GM10847 (cell line): ENCODE results near the gene CYP11A1.

Source experiments
- POLR2A ChIP-seq: IDR thresholded peaks from 2 replicates; pipeline ENCODE4 v1.6.1; 2011; ENCODE audit not compliant: insufficient read length; ENCODE audit errors: extremely low read depth

The CYP11A1 gene

GRCh38 chr15:74367296-74367854 is at the start of gene CYP11A1:
CYP11A1 (minus strand) TSS chr15:74367646; CDS start chr15:74367585, 61 bp downstream.
- no peak for TF ChIP-seq POLR2A

DNA sequence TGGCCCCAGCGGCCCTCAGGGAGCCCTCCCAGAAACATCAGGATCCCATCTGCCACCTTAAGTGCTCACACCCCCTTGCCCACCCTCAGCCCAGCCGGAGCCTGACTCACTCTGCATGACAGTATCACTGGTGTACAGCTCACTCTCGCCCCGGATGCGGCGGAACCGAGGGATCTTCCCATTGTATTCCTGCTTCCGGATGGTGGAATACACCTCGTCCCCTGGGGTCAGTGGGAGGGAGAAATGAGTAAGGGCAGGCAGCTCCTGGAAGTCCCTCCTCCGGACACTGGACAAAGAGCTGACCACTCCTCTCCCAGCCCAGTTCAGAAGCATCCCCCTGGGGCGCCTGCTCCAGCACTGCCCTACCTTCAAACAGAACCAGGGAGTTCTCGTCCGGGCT is 49.8 kb upstream of the CYP11A1 start:
- TF ChIP-seq POLR2A: no peak

- peak; percentile 33 for TF ChIP-seq POLR2A
Measured at GRCh38 chr15:74415966-74416916, 48.8 kb upstream of the CYP11A1 start.

DNA sequence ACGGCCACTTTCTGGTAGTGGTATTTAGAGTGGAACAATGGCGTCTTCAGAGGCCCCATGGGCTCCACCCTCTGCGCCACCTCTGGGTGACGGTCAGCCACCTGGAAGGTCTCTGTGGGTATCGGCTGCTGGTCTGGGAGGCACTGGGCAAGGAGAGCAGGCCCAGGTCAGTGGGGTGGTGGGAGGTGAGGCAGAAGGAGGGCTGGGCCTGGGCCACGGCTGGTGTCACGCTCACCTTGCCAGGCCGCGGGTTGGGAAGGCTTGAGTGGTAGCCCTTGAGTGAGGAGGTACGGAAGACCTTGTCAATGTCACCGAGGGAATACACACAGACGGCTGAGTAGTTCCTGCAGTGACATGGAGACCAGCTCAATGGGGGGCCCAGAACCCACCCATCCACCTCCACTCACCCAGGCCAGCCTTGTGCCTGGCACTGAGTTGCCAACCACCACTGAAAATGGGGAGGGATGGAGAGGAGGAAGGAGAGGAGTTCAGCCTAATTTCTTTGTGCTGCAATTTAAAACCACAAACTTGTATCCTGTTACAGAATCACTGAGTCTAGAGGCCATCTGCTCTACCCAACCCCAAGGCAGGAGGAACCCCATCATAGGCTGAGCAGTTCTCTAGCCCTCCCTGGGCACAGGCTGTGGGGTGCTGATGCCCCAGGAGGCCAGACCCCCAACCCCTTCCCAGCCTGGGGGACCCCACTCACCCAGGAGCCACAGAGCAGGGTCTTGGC is 47.3 kb upstream of the CYP11A1 start:
- TF ChIP-seq POLR2A: no peak

GRCh38 chr15:74414081-74414580 is 46.7 kb upstream of the CYP11A1 start:
- no peak for TF ChIP-seq POLR2A

DNA sequence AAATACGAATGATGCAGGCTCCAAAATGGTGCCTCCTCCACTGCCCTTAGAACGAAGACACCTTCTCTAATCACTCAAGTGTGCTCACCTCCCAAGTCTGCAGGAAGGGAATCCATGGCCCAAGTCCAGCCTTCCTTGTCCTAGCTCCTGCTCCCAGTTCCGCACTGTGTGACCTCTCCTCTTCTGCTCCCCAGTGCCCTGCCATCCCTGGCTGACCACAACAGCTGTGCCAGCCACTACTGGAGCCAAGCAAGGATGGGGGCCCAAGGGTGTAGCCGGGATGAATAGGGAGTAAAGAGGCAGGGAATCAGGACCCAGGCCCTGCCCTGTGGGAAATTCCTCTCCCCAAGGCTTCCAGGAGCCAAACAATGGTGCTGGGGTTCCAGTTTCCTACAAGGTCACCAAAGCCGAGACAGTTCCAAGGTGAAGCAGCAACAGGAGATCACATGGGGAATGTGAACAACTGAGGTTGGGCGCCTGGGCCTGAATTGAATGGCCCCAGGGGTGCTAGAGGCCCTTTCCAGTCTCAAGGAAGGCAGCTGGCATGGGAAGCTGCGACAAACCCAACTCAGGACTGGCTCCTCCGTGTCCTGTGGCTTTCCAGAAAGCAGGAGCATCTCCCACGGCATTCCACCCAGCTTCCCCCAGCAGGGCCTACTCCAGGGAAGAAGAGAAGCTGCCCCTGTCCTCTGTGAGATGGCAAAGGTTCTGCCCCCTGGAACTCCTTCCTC is 46.1 kb upstream of the CYP11A1 start:
- TF ChIP-seq POLR2A: no peak

DNA sequence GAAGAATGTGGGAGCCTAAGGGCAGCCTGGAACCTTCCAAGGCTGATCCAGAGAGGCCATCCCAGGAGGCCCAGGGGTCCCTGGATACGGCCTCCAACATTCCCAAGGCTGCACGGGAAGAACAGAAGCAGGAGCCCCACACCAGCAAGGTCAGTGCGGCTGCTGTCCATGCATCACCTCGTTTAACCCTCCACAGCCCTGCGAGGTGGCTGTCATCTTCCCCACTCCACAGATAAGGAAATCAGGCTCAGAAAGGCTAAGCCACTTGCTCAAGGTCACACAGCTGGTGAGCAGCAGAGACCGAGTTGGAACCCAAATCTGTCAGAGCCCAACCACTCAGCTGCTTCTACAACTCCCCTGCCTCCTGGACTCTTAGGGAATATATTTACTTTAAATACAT is 44.7 kb upstream of the CYP11A1 start:
- no peak for TF ChIP-seq POLR2A

GRCh38 chr15:74411686-74412085 is 44.2 kb upstream of the CYP11A1 start:
- TF ChIP-seq POLR2A: no peak

DNA sequence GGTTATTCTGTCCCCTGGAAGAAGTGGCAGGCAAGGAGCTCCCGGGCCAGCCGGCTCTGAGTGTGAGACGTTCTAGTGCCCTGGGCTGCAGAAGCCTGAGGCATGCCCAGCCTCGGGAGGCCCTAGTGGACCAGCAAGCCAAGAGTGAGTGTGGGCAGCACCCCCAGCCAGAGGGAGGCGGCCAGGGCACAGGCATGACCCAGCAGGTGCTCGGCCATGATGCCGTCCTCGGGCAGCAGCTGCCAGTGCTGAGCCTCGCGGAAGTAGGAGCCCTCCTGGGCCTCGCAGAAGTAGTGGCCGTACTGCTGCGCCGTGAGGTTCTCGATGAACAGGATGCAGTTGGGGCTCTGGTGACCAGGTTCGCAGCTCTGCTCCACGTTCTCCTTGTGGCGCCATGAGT is 43.1 kb upstream of the CYP11A1 start:
- TF ChIP-seq POLR2A: no peak

GRCh38 chr15:74409225-74409624 is 41.8 kb upstream of the CYP11A1 start:
- TF ChIP-seq POLR2A: no peak

DNA sequence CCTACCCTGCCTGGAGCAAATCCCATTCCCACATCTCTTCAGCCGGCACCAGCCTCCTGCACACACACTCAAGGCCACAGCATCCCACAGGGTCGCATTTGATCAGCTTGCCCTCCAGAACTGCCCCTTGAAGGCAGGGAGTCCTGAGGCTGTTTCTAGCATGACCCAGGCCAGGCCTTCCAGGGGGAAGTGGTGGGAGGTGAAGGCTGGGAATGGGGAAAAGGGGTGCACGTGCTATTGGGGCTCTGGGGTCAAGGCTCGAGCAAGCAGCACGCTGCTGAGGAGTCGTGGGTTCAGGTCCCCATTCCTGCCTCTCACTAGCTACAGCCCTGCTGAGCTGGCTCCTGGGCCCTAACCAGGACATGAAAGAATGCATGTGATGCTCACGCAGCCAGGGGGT is 41.4 kb upstream of the CYP11A1 start:
- TF ChIP-seq POLR2A: no peak

GRCh38 chr15:74408385-74408784 is 40.9 kb upstream of the CYP11A1 start:
- no peak for TF ChIP-seq POLR2A

DNA sequence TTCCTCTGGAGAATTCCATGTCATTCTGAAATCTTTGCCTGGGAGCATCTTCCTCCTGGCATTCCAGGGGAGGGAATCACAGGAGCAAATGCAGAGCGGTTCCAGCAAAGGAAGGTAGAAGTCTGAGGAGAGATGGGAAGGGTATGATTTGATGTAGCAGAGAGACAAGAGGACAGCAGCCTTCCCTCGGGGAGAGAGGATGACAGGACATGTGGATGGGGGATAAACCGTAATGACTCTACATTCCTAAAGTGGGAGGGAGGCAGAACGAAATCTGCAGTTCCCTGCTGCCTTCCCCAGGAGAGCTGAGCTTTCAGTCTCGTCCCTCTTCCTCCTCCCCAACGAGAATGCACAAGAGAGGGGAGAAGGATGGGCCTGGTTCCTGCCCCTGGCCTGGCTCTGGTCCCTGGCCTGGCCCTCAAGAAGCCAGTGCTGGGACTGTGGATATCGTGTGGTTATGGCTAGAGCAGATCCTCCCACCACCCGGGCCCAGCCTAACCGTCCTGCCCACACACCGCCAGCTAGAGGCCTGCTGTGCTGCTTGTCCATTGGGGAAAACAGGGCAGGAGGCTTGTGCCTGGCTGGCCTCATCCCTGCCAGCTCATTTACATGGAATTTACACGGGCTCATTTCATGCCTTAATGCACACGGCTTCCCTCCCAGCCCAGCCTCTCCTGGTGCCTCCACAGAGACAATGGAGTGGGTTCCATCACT is 39.7 kb upstream of the CYP11A1 start:
- peak; percentile 40 for TF ChIP-seq POLR2A

DNA sequence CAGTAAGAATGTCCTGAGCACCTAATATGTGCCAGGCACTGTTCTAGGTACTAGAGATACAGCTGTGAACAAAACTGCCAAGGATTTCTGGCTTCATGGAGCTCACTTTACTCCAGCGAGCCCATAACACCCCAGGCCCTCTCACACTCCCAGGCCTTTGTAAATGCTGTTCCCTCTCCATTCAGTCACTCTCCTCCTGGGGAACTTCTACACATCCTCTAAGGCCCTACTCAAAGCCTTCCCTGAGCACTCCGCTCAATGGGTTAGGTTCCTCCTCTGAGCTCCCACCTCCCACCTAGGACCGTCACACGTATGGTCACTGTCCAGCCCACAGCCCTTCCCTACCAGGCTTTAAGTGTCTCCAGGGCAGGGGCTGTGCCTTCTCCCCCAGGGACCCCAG is 39.1 kb upstream of the CYP11A1 start:
- TF ChIP-seq POLR2A: no peak
